Measurements from ENCODE around the gene NET1. TPM values are rescaled to one million over a fixed set of nuclear protein-coding genes. Genes with fewer than 3 reads are reported as not detected.

NET1 gene
- polyA plus RNA-seq, 1 of the 3 experiments (the other 2 are of a cell fraction), result 4.7 TPM

DNA sequence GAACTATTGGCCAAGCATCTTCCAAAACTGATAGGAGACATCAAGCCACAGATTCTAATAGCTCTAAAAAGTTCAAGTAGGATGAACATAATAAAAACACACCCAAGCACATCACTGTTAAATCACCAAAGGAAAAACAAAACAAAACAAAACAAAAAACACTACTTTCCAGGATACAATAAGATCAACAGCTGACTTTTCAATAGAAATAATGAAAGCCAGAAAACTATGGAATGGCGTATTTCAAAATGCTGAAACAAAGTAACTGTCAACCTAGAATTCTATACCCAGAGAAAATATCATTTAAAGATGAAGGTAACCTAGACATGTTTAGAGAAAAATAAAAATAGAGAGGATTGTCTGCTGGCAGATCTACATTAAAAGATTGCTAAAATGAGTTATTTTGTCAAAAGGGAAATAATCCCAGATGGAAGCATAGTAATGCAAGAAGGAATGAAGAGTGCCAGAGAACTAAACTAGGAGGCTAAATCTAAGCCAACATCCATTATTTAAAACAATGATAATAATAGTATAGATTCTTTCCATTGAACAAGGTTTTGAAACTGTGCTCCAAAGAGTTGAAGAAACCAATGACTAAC is 21.7 kb upstream of the NET1 start (continued):
- TF ChIP-seq, protein P1, sequence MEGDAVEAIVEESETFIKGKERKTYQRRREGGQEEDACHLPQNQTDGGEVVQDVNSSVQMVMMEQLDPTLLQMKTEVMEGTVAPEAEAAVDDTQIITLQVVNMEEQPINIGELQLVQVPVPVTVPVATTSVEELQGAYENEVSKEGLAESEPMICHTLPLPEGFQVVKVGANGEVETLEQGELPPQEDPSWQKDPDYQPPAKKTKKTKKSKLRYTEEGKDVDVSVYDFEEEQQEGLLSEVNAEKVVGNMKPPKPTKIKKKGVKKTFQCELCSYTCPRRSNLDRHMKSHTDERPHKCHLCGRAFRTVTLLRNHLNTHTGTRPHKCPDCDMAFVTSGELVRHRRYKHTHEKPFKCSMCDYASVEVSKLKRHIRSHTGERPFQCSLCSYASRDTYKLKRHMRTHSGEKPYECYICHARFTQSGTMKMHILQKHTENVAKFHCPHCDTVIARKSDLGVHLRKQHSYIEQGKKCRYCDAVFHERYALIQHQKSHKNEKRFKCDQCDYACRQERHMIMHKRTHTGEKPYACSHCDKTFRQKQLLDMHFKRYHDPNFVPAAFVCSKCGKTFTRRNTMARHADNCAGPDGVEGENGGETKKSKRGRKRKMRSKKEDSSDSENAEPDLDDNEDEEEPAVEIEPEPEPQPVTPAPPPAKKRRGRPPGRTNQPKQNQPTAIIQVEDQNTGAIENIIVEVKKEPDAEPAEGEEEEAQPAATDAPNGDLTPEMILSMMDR (IDR thresholded peaks at IDR 0.05), result no peak

DNA sequence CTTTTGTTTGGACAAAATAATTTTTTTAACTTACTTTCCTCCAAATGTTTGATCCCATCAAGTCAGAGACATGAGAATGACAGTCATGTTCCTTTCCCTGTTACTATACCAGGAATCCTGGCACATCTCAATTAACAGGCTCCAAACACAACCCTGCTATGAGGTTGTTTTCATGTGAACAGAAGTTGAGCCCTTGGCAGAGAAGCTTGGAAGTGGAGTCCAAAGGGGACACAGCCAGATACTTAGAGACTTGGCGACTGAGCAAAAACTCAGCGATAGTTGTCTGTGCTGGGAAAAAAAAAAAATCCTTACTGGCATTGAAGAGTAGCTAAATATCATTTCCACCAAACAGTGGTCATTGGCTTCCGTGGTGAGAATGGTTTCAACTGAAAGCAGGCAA is 20.6 kb upstream of the NET1 start:
- no peak overlapping the region for H3K4me2 ChIP-seq
- no peak for DNase-seq
- H3K4me1 ChIP-seq (ENCODE audit: control insufficient read depth in 1 of 2, insufficient read depth in 2 of 2, low read depth in 1 of 2, low read length in 1 of 2), result no peaks in the 10 kb centered on the region; a peak in 1 of 4 replicates
- ChIA-PET CTCF (interaction anchor here (1.4 kb wide), 1 partner anchor 542 kb away, joined by 4 read pairs; no protein-coding TSS in a partner anchor), POLR2A (no interaction called here)
- no peaks in the 10 kb centered on the region; the same call in 1 of the 2 replicates for H3K27me3 ChIP-seq (ENCODE audit: insufficient read depth)
- no peak overlapping the region for H3K4me3 ChIP-seq (ENCODE audit: low read depth in 2 of 2, low read length in 1 of 2)
- H2AFZ ChIP-seq (ENCODE audit: low read depth), result no peak overlapping the region
- no peaks in the 10 kb centered on the region for H3K79me2 ChIP-seq (ENCODE audit: insufficient read depth)
- H3K9ac ChIP-seq, result no peak overlapping the region
- H3K9me2 ChIP-seq, result no peaks in the 10 kb centered on the region
- 36% methylated on average over 3 of the region's 3 CpGs for WGBS (ENCODE audit: low lambda C conversion rate)
- H3K9me3 ChIP-seq, result peaks cover 13% of the 10 kb centered on the region
- H3F3A ChIP-seq (replicated peaks; ENCODE audit: insufficient read depth), result no peaks in the 10 kb centered on the region
- no peak overlapping the region for H3K27ac ChIP-seq (ENCODE audit: low read depth in 2 of 2, low read length in 1 of 2)
- TF ChIP-seq RFX5 (IDR thresholded peaks at IDR 0.05; ENCODE audit: low read length), result no peak
- no peak for TF ChIP-seq POLR2AphosphoS5 (IDR thresholded peaks at IDR 0.05; ENCODE audit: low read depth, low read length)
- TF ChIP-seq, protein P2, sequence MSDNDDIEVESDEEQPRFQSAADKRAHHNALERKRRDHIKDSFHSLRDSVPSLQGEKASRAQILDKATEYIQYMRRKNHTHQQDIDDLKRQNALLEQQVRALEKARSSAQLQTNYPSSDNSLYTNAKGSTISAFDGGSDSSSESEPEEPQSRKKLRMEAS (IDR thresholded peaks at IDR 0.05; ENCODE audit: low read depth), result no peak
- TF ChIP-seq RCOR1 (IDR thresholded peaks at IDR 0.05; ENCODE audit: low read length), result no peak
- no peak for TF ChIP-seq FOSL2 (IDR thresholded peaks at IDR 0.05; ENCODE audit: borderline replicate concordance, low read depth)
- no peak for TF ChIP-seq FOXM1 (IDR thresholded peaks at IDR 0.05; ENCODE audit: low read depth)
- no peaks in the 10 kb centered on the region for H4K20me1 ChIP-seq (ENCODE audit: insufficient read depth)
- no peaks in the 10 kb centered on the region for H3K36me3 ChIP-seq (replicated peaks in 1 of 2; ENCODE audit: control insufficient read depth in 1 of 2, insufficient read depth in 2 of 2, low read length in 1 of 2)

DNA sequence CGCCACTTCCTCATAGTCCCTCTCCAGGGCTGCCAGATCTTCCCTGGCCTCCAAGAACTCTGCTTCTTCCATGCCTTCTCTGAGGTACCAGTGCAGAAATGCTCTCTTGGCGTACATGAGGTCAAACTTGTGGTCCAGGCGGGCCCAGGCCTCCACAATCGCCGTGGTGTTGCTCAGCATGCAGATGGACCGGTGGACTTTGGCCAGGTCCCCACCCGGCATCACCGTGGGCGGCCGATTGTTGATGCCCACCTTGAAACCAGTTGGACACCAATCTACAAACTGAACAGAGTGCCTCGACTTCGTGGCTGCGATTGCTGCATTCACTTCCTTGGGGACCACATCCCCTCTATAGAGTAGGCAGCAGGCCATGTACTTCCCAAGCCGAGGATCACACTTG is 18.8 kb upstream of the NET1 start:
- ChIA-PET CTCF (no interaction called here), POLR2A (no interaction called here)
- no peak overlapping the region for H2AFZ ChIP-seq (ENCODE audit: low read depth)
- H3K9me3 ChIP-seq, result peaks cover 13% of the 10 kb centered on the region
- TF ChIP-seq, protein P3, sequence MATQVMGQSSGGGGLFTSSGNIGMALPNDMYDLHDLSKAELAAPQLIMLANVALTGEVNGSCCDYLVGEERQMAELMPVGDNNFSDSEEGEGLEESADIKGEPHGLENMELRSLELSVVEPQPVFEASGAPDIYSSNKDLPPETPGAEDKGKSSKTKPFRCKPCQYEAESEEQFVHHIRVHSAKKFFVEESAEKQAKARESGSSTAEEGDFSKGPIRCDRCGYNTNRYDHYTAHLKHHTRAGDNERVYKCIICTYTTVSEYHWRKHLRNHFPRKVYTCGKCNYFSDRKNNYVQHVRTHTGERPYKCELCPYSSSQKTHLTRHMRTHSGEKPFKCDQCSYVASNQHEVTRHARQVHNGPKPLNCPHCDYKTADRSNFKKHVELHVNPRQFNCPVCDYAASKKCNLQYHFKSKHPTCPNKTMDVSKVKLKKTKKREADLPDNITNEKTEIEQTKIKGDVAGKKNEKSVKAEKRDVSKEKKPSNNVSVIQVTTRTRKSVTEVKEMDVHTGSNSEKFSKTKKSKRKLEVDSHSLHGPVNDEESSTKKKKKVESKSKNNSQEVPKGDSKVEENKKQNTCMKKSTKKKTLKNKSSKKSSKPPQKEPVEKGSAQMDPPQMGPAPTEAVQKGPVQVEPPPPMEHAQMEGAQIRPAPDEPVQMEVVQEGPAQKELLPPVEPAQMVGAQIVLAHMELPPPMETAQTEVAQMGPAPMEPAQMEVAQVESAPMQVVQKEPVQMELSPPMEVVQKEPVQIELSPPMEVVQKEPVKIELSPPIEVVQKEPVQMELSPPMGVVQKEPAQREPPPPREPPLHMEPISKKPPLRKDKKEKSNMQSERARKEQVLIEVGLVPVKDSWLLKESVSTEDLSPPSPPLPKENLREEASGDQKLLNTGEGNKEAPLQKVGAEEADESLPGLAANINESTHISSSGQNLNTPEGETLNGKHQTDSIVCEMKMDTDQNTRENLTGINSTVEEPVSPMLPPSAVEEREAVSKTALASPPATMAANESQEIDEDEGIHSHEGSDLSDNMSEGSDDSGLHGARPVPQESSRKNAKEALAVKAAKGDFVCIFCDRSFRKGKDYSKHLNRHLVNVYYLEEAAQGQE (IDR thresholded peaks at IDR 0.05; ENCODE audit: low read depth, low read length), result no peak
- no peak for TF ChIP-seq RXRA (IDR thresholded peaks at IDR 0.05; ENCODE audit: borderline replicate concordance, low read depth)
- no peak for TF ChIP-seq RAD21 (IDR thresholded peaks at IDR 0.05; ENCODE audit: low read length)
- TF ChIP-seq, protein P1 (IDR thresholded peaks at IDR 0.05), result no peak
- TF ChIP-seq MXI1 (IDR thresholded peaks at IDR 0.05; ENCODE audit: low read depth, low read length), result no peak
- no peak for TF ChIP-seq EZH2phosphoT487 (IDR thresholded peaks at IDR 0.05; ENCODE audit: borderline replicate concordance, low read depth)
- TF ChIP-seq, protein P4, sequence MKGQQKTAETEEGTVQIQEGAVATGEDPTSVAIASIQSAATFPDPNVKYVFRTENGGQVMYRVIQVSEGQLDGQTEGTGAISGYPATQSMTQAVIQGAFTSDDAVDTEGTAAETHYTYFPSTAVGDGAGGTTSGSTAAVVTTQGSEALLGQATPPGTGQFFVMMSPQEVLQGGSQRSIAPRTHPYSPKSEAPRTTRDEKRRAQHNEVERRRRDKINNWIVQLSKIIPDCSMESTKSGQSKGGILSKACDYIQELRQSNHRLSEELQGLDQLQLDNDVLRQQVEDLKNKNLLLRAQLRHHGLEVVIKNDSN (IDR thresholded peaks at IDR 0.05; ENCODE audit: borderline replicate concordance, low read depth), result no peak
- TF ChIP-seq FOSL2 (IDR thresholded peaks at IDR 0.05; ENCODE audit: borderline replicate concordance, low read depth), result no peak
- TF ChIP-seq TEAD4 (IDR thresholded peaks at IDR 0.05; ENCODE audit: borderline replicate concordance, insufficient read depth), result no peak
- H3K4me3 ChIP-seq (ENCODE audit: low read depth in 2 of 2, low read length in 1 of 2), result no peak overlapping the region
- no peaks in the 10 kb centered on the region; the same call in 1 of the 2 replicates for H3K27me3 ChIP-seq (ENCODE audit: insufficient read depth)
- H3K9ac ChIP-seq, result no peak overlapping the region
- no peak overlapping the region for H3K4me2 ChIP-seq
- no peaks in the 10 kb centered on the region for H3K79me2 ChIP-seq (ENCODE audit: insufficient read depth)
- H3F3A ChIP-seq (replicated peaks; ENCODE audit: insufficient read depth), result no peaks in the 10 kb centered on the region
- H3K4me1 ChIP-seq (ENCODE audit: control insufficient read depth in 1 of 2, insufficient read depth in 2 of 2, low read depth in 1 of 2, low read length in 1 of 2), result no peaks in the 10 kb centered on the region; a peak in 1 of 4 replicates
- 46% methylated on average over 11 of the region's 14 CpGs for WGBS (ENCODE audit: low lambda C conversion rate)
- no peaks in the 10 kb centered on the region for H4K20me1 ChIP-seq (ENCODE audit: insufficient read depth)
- DNase-seq, result no peak
- no peaks in the 10 kb centered on the region for H3K36me3 ChIP-seq (replicated peaks in 1 of 2; ENCODE audit: control insufficient read depth in 1 of 2, insufficient read depth in 2 of 2, low read length in 1 of 2)
- no peaks in the 10 kb centered on the region for H3K9me2 ChIP-seq
- no peak overlapping the region for H3K27ac ChIP-seq (ENCODE audit: low read depth in 2 of 2, low read length in 1 of 2)
